Measurements from ENCODE around the gene PBRM1. TPM values are rescaled to one million over a fixed set of nuclear protein-coding genes. Genes with fewer than 3 reads are reported as not detected.

The PBRM1 gene
- total RNA-seq, 1 experiment from 2014 or later: 74.2 TPM

GRCh38 chr3:52516509-52517195 is 169.1 kb downstream of the PBRM1 start:
- H3K56ac ChIP-seq (ENCODE audit: insufficient read length, low read depth, low read length): no peak overlapping the region
- Mint-ChIP-seq H3K4me3 (no peak overlapping the region), H3K27me3 (ENCODE audit: low read depth) (peaks cover 4% of the 10 kb centered on the region), H3K4me1 (peaks cover 7 to 9% of the 10 kb centered on the region in 2 experiments), H3K36me3 (ENCODE audit: insufficient read depth in 1 of 3, low read depth in 3 of 3) (no peaks in the 10 kb centered on the region), H3K27ac (no peak overlapping the region), H3K9me3 (no peaks in the 10 kb centered on the region; a peak in 1 of 5 replicates)
- DNase-seq: no peak
- H4K91ac ChIP-seq (ENCODE audit: insufficient read length, low read depth, low read length): no peak overlapping the region
- no peaks in the 10 kb centered on the region for H3K23me2 ChIP-seq (ENCODE audit: insufficient read length, low read depth, low read length, poor library complexity, severe bottlenecking)
- no peak overlapping the region for H2BK120ac ChIP-seq (ENCODE audit: low read depth, low read length, poor library complexity, severe bottlenecking)
- no peaks in the 10 kb centered on the region for H3K27me3 ChIP-seq (ENCODE audit: insufficient read depth, low read length)
- WGBS (ENCODE audit: extremely low coverage, insufficient read length, low lambda C conversion rate): no CpG with 5 or more reads among the region's 19 CpGs
- H2AK5ac ChIP-seq (ENCODE audit: insufficient read length, low read length): no peak overlapping the region
- no peak overlapping the region for H3T11ph ChIP-seq (ENCODE audit: low read length)
- H3K4me2 ChIP-seq (ENCODE audit: insufficient read depth, insufficient read length, low read length): no peak overlapping the region
- TF ChIP-seq, protein P1, sequence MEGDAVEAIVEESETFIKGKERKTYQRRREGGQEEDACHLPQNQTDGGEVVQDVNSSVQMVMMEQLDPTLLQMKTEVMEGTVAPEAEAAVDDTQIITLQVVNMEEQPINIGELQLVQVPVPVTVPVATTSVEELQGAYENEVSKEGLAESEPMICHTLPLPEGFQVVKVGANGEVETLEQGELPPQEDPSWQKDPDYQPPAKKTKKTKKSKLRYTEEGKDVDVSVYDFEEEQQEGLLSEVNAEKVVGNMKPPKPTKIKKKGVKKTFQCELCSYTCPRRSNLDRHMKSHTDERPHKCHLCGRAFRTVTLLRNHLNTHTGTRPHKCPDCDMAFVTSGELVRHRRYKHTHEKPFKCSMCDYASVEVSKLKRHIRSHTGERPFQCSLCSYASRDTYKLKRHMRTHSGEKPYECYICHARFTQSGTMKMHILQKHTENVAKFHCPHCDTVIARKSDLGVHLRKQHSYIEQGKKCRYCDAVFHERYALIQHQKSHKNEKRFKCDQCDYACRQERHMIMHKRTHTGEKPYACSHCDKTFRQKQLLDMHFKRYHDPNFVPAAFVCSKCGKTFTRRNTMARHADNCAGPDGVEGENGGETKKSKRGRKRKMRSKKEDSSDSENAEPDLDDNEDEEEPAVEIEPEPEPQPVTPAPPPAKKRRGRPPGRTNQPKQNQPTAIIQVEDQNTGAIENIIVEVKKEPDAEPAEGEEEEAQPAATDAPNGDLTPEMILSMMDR (conservative IDR thresholded peaks at IDR 0.05): no peak
- H3K79me2 ChIP-seq (ENCODE audit: insufficient read depth, low read length): no peaks in the 10 kb centered on the region
- H4K20me1 ChIP-seq (ENCODE audit: control insufficient read depth, insufficient read depth, insufficient read length): peaks cover 6% of the 10 kb centered on the region
- no peak overlapping the region for H2BK5ac ChIP-seq (ENCODE audit: insufficient read length, low read length)
- H2BK20ac ChIP-seq (ENCODE audit: low read depth, low read length, poor library complexity, severe bottlenecking): no peak overlapping the region
- no peak overlapping the region for H2BK15ac ChIP-seq (ENCODE audit: low read depth, low read length)
- H2BK12ac ChIP-seq (ENCODE audit: insufficient read length, low read depth, low read length): no peak overlapping the region
- H4K5ac ChIP-seq (ENCODE audit: insufficient read length, low read depth, low read length): no peak overlapping the region
- no peak overlapping the region for H3K9ac ChIP-seq (ENCODE audit: extremely low read depth, insufficient read length, low read length)
- no peak overlapping the region for H3K23ac ChIP-seq (ENCODE audit: insufficient read length, low read depth, low read length)
- no peak overlapping the region for H3K14ac ChIP-seq (ENCODE audit: insufficient read depth, low read length)
- H3K4me1 ChIP-seq (ENCODE audit: insufficient read depth, low read length): no peaks in the 10 kb centered on the region
- H2AFZ ChIP-seq (ENCODE audit: low read length): no peak overlapping the region
- H4K8ac ChIP-seq (replicated peaks; ENCODE audit: insufficient read length, low read depth, low read length): no peak overlapping the region
- no peaks in the 10 kb centered on the region for H3K9me3 ChIP-seq (ENCODE audit: control insufficient read depth, low read depth, low read length)
- no peak overlapping the region for H3K27ac ChIP-seq (ENCODE audit: insufficient read length, low read depth, low read length)
- H3K18ac ChIP-seq (ENCODE audit: insufficient read length, low read depth, low read length): no peak overlapping the region
- no peaks in the 10 kb centered on the region for H3K79me1 ChIP-seq (ENCODE audit: insufficient read depth, low read depth, low read length, poor library complexity, severe bottlenecking)
- H3K4ac ChIP-seq (ENCODE audit: low read depth, low read length): no peak overlapping the region

Measured in H9 (cell line).